Thyroid gland (tissue), 4 donors: ENCODE results near the gene EWSR1. TPM values are rescaled to one million over a fixed set of nuclear protein-coding genes. Genes with fewer than 3 reads are reported as not detected.

Experiments
- DNase-seq, 2 donors: peaks; one replicate each; pipeline ENCODE4 v3.0.0-alpha.2; 2019
- H3K27ac ChIP-seq, 3 donors: fragments of 200-600 bp; sonication (generic); 1 replicate in 2 of 3; 2 replicates in 1 of 3; pipeline ENCODE4 v1.5.1; 2016 to 2019; ENCODE audit warnings: mild to moderate bottlenecking in 1 of 3, moderate library complexity in 1 of 3
- H3K27me3 ChIP-seq: fragments of 200-600 bp; sonication (generic); one replicate; pipeline ENCODE4 v1.5.1; 2019
- H3K36me3 ChIP-seq, 2 donors: fragments of 200-600 bp; sonication (generic); one replicate each; pipeline ENCODE4 v1.5.1; 2016 to 2019
- H3K4me1 ChIP-seq, 2 donors: fragments of 200-600 bp; sonication (generic); one replicate each; pipeline ENCODE4 v1.5.1; 2017 to 2019
- H3K4me3 ChIP-seq, 3 donors: fragments of 200-600 bp; sonication (generic); replicated peaks in 1 of 3; 1 replicate in 2 of 3; 2 replicates in 1 of 3; pipeline ENCODE4 v1.5.1; 2016; ENCODE audit warnings: mild to moderate bottlenecking in 1 of 3
- H3K9me3 ChIP-seq: fragments of 200-600 bp; sonication (generic); one replicate; pipeline ENCODE4 v1.5.1; 2017
- CTCF ChIP-seq, 6 experiments: fragments of 200-600 bp in 3 of 6; fragments of 450-650 bp in 3 of 6; sonication (generic) in 3 of 6; IDR thresholded peaks; one replicate each; pipeline ENCODE4 v1.5.1; 2016 to 2019; ENCODE audit warnings: antibody characterized with exemption in 6 of 6, mild to moderate bottlenecking in 2 of 6, inconsistent platforms in 1 of 6, moderate library complexity in 1 of 6
- POLR2A ChIP-seq, 2 donors: fragments of 450-650 bp; IDR thresholded peaks; one replicate each; pipeline ENCODE4 v1.6.1; 2017; ENCODE audit warnings: antibody characterized with exemption in 2 of 2, mild to moderate bottlenecking in 2 of 2, moderate library complexity in 1 of 2
- WGBS, 2 donors: methylation state at CpG; one replicate each; pipeline ENCODE4 v1.1.5; 2017; 5-methylcytosine and 5-hydroxymethylcytosine counted together
- intact Hi-C: fragments of 100-400 bp; cut with DNase I; formaldehyde crosslinking; loops from one replicate; pipeline ENCODE4 v1.15.1; 2023
- total RNA-seq, 4 donors: library from RNA; depleted of rRNA; stranded (reverse); fragments of >200 nt; gene quantifications; one replicate each; pipeline ENCODE4 v1.2.3, GENCODE V29; 2016

The EWSR1 gene
- total RNA-seq, 4 donors from 2014 or later: 205 to 290 (median 258) TPM

- WGBS, 2 donors: 92 to 94% methylated on average over 12 of the region's 12 CpGs
- intact Hi-C loops: no loop called here
- no peak for DNase-seq
- H3K9me3 ChIP-seq: no peaks in the 10 kb centered on the region
- no peak overlapping the region for H3K27ac ChIP-seq
- no peaks in the 10 kb centered on the region for H3K4me1 ChIP-seq
- no peak for TF ChIP-seq POLR2A (IDR thresholded peaks at IDR 0.05)
- TF ChIP-seq CTCF (IDR thresholded peaks at IDR 0.05): no peak
- H3K27me3 ChIP-seq: no peaks in the 10 kb centered on the region
- H3K36me3 ChIP-seq: peaks cover 43 to 67% of the 10 kb centered on the region in 2 donors
- H3K4me3 ChIP-seq: no peak overlapping the region
Measured at GRCh38 chr22:29334696-29335344, 66.8 kb downstream of the EWSR1 start.

- H3K4me3 ChIP-seq: no peak overlapping the region
- WGBS, 2 donors: 93 to 98% methylated on average over 9 to 11 of the region's 11 CpGs
Measured at GRCh38 chr22:29335656-29336055, 67.6 kb downstream of the EWSR1 start.

GRCh38 chr22:29336751-29337490 is 68.9 kb downstream of the EWSR1 start:
- Histone ChIP-seq H3K27ac (no peak overlapping the region), H3K9me3 (no peaks in the 10 kb centered on the region), H3K27me3 (no peaks in the 10 kb centered on the region), H3K4me1 (peaks cover 0 to under 1% of the 10 kb centered on the region in 2 donors), H3K36me3 (peaks cover 44 to 66% of the 10 kb centered on the region in 2 donors), H3K4me3 (no peak overlapping the region)
- TF ChIP-seq POLR2A (IDR thresholded peaks at IDR 0.05) (no peak), CTCF (IDR thresholded peaks at IDR 0.05) (no peak)
- intact Hi-C loops: no loop called here
- WGBS, 2 donors: 88 to 92% methylated on average over 14 of the region's 14 CpGs
- no peak for DNase-seq

More at GRCh38 chr22:29335656-29336055, 67.6 kb downstream of the EWSR1 start:
- no peaks in the 10 kb centered on the region for H3K9me3 ChIP-seq
- H3K27me3 ChIP-seq: no peaks in the 10 kb centered on the region
- H3K36me3 ChIP-seq: peaks cover 42 to 67% of the 10 kb centered on the region in 2 donors
- H3K27ac ChIP-seq: no peak overlapping the region
- TF ChIP-seq POLR2A (IDR thresholded peaks at IDR 0.05) (no peak), CTCF (IDR thresholded peaks at IDR 0.05) (no peak)
- H3K4me1 ChIP-seq: no peaks in the 10 kb centered on the region
- DNase-seq: no peak
- intact Hi-C loops: no loop called here

- intact Hi-C loops: no loop called here
- Histone ChIP-seq H3K9me3 (no peaks in the 10 kb centered on the region), H3K27me3 (no peaks in the 10 kb centered on the region), H3K4me3 (no peak overlapping the region), H3K27ac (no peak overlapping the region), H3K4me1 (peaks cover 7 to 9% of the 10 kb centered on the region in 2 donors), H3K36me3 (peaks cover 44 to 65% of the 10 kb centered on the region in 2 donors)
- WGBS, 2 donors: 85 to 93% methylated on average over 10 to 12 of the region's 12 CpGs
- TF ChIP-seq POLR2A (IDR thresholded peaks at IDR 0.05): no peak
- no peak for TF ChIP-seq CTCF (IDR thresholded peaks at IDR 0.05)
- DNase-seq: no peak
Measured at GRCh38 chr22:29337631-29338284, 69.7 kb downstream of the EWSR1 start.
